ENCODE measurements around the gene GCK. TPM values are rescaled to one million over a fixed set of nuclear protein-coding genes. Genes with fewer than 3 reads are reported as not detected.

Gene GCK
- total RNA-seq, 1 donor from 2014 or later: 0.37 TPM

DNA sequence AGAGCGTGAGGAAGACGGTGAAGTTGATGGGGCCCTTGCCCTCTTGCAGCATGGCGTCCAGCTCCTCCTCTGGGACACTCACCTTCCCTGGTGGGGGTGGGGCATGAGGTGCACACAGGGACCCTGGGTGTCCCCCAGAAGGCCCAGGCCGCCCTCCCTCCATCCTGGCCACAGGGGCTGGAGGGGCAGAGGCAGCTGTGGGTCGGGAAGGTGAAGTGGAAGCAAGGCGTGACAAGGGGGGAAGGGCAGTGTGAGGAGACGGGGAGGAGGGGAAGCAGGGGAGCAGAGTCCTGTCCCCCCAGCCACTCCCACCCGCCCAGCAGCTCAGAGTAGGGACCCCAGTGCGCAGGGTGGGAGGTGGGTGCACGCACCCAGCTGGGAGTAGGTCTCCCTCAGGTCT is 48.9 kb downstream of the GCK start:
- no peak for DNase-seq (ENCODE audit: low spot score)
- Mint-ChIP-seq H3K27me3 (ENCODE audit: low read depth) (peaks cover 2% of the 10 kb centered on the region), H3K9me3 (ENCODE audit: low read depth) (no peaks in the 10 kb centered on the region), H3K4me1 (ENCODE audit: low read depth) (no peaks in the 10 kb centered on the region), H3K36me3 (ENCODE audit: low read depth) (no peaks in the 10 kb centered on the region), H3K27ac (ENCODE audit: unreplicated experiment) (no peak overlapping the region), H3K4me3 (ENCODE audit: unreplicated experiment) (no peak overlapping the region)
- TF ChIP-seq, protein P1, sequence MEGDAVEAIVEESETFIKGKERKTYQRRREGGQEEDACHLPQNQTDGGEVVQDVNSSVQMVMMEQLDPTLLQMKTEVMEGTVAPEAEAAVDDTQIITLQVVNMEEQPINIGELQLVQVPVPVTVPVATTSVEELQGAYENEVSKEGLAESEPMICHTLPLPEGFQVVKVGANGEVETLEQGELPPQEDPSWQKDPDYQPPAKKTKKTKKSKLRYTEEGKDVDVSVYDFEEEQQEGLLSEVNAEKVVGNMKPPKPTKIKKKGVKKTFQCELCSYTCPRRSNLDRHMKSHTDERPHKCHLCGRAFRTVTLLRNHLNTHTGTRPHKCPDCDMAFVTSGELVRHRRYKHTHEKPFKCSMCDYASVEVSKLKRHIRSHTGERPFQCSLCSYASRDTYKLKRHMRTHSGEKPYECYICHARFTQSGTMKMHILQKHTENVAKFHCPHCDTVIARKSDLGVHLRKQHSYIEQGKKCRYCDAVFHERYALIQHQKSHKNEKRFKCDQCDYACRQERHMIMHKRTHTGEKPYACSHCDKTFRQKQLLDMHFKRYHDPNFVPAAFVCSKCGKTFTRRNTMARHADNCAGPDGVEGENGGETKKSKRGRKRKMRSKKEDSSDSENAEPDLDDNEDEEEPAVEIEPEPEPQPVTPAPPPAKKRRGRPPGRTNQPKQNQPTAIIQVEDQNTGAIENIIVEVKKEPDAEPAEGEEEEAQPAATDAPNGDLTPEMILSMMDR (IDR thresholded peaks at IDR 0.05): no peak

DNA sequence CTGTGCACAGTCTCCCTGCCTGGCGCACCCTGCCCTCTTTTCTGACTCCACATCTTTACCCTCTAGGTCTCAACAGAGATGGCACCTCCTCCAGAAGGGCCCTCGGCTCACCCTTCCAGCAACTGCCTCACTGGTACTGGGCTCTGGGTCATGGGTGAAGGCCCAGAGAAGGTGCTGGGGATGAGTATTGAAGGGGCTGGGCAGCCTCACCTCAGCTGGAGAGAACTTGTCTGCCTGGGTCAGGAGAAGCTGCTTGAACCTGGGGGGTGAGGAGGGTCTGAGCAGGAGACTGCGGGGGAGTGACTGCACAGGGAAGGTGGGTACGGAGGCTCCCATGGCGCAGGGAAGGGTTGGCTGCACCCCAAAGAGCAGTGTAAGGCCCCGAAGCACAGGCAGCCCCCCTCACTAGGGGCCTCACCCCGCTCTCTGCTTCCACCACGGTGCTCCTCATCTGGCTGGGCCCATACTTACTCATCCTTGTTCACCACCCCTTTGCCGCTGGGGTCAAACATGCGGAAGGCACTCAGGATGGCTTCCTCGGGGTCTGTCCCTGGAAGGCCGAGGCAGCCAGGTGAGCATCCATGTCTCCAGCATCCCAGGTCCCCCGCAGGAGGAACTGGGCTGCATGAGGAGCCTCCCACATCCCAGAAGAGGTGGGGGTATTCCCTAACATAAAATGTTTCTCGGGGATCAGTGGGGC is 49.8 kb downstream of the GCK start:
- Mint-ChIP-seq H3K4me3 (ENCODE audit: unreplicated experiment) (no peak overlapping the region), H3K27ac (ENCODE audit: unreplicated experiment) (no peak overlapping the region), H3K4me1 (ENCODE audit: low read depth) (no peaks in the 10 kb centered on the region), H3K9me3 (ENCODE audit: low read depth) (no peaks in the 10 kb centered on the region), H3K36me3 (ENCODE audit: low read depth) (no peaks in the 10 kb centered on the region), H3K27me3 (ENCODE audit: low read depth) (peaks cover 2% of the 10 kb centered on the region)
- no peak for DNase-seq (ENCODE audit: low spot score)
- TF ChIP-seq, protein P1 (IDR thresholded peaks at IDR 0.05): no peak

DNA sequence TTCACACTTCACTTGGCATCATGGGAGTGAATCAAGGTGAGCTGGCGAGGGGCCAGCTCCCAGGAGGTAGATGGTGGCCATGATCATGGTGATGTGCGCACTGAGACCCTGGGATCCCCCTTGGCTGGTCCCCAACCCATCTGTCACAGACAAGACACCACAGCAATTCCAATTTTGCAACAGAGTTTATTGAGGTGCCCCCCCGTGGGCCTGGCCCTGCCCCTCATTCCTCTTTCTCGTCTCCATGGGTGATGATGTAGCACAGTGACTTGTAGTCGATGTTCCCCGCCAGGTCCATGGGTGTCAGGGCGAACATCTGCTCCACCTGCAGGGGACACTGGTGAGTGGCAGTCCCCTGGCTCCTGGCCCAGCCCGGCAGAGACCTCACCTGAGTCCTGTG is 50.5 kb downstream of the GCK start:
- peaks cover 2% of the 10 kb centered on the region for H3K27me3 Mint-ChIP-seq (ENCODE audit: low read depth)
- no peaks in the 10 kb centered on the region for H3K4me1 Mint-ChIP-seq (ENCODE audit: low read depth)
- no peak for DNase-seq (ENCODE audit: low spot score)
- TF ChIP-seq, protein P1 (IDR thresholded peaks at IDR 0.05): no peak
- no peaks in the 10 kb centered on the region for H3K9me3 Mint-ChIP-seq (ENCODE audit: low read depth)
- no peak overlapping the region for H3K4me3 Mint-ChIP-seq (ENCODE audit: unreplicated experiment)
- no peak overlapping the region for H3K27ac Mint-ChIP-seq (ENCODE audit: unreplicated experiment)
- H3K36me3 Mint-ChIP-seq (ENCODE audit: low read depth): no peaks in the 10 kb centered on the region

DNA sequence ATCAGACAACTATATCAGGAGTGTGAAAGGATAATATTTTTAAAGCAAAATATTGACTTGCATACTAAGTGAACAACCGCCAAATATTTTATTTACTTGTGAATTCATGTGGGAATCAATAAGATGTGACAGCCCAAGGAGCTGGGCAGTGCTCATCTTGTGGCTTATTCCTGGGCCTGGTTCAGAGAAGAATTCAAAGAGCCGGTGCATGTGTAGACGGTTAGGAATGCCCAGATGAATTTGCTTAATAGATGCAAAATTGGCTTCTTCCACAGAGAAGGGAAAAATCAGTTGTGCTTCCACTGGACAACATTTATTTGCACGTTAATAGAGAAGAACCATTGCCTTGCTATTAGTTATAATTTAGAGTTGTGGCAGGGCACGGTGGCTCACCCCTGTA is 52.5 kb downstream of the GCK start:
- Mint-ChIP-seq H3K9me3 (ENCODE audit: low read depth) (no peaks in the 10 kb centered on the region), H3K4me3 (ENCODE audit: unreplicated experiment) (no peak overlapping the region), H3K36me3 (ENCODE audit: low read depth) (no peaks in the 10 kb centered on the region), H3K4me1 (ENCODE audit: low read depth) (peaks cover 6% of the 10 kb centered on the region), H3K27ac (ENCODE audit: unreplicated experiment) (no peak overlapping the region), H3K27me3 (ENCODE audit: low read depth) (peaks cover 2% of the 10 kb centered on the region)
- DNase-seq (ENCODE audit: low spot score): no peak
- TF ChIP-seq, protein P1 (IDR thresholded peaks at IDR 0.05): no peak

DNA sequence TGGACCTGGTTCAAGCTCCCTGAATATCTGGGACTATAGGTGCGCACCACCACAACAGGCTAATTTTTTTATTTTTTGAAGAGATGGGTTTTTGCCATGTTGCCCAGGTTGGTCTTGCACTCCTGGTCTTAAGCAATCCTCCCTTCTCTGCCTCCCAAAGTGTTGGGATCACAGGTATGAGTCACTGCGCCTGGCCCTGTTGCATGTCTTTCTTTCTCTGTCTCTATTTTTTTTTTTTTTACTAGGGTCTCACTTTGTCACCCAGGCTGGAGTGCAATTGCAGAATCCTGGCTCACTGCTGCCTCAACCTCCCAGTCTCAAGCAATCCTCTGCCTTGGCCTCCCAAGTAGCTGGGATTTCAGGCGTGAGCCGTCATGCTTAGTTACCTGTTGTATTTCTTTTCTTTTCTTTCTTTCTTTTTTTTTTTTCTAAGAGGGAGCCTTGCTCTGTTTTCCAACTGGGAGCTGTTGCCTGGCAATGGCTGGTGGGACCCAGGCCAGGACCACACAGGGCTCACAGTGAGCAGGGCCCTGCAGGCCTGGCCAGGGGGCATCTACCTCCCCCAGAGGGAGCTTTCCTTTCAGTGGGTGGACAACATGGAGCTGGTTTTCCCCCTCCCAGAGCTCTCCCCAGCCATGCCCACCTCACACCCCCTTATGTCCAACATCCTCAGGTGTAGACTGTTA is 54.2 kb downstream of the GCK start:
- peak; percentile 44 for DNase-seq (ENCODE audit: low spot score)
- Mint-ChIP-seq H3K4me1 (ENCODE audit: low read depth) (peaks cover 9% of the 10 kb centered on the region), H3K27ac (ENCODE audit: unreplicated experiment) (no peak overlapping the region), H3K27me3 (ENCODE audit: low read depth) (peaks cover 2% of the 10 kb centered on the region), H3K4me3 (ENCODE audit: unreplicated experiment) (no peak overlapping the region), H3K9me3 (ENCODE audit: low read depth) (no peaks in the 10 kb centered on the region), H3K36me3 (ENCODE audit: low read depth) (no peaks in the 10 kb centered on the region)
- TF ChIP-seq, protein P1 (IDR thresholded peaks at IDR 0.05): no peak
